ENCODE measurements around the gene CST3. TPM values are rescaled to one million over a fixed set of nuclear protein-coding genes. Genes with fewer than 3 reads are reported as not detected.
"Not testable (repeated sequence)": the region's sequence is repeated elsewhere in the genome, so short reads cannot be mapped to it uniquely, and the experiment has no call there.

The CST3 gene
- total RNA-seq: 1,000 to 10,000 TPM in 3 of 4 donors, 100 to 1,000 TPM in 1; 693 to 1,250 (median 1,143) TPM
- polyA plus RNA-seq: 100 to 1,000 TPM; 344 to 429 (median 409) TPM

GRCh38 chr20:23637282-23638221, at the start of gene CST3:
TSS of gene CST3 (minus strand) at chr20:23637955. CDS start at chr20:23637862, 93 bp downstream.
- peaks cover 0 to 52% (median 43%) of the 10 kb centered on the region in 4 donors for H3K4me1 ChIP-seq

GRCh38 chr20:23686046-23686750, 48.4 kb upstream of the CST3 start:
- H3K9me3 ChIP-seq: no peaks in the 10 kb centered on the region
- TF ChIP-seq CTCF (IDR thresholded peaks at IDR 0.05) (no peak), POLR2AphosphoS5 (IDR thresholded peaks at IDR 0.05) (no peak), POLR2A (IDR thresholded peaks at IDR 0.05) (no peak), EP300 (IDR thresholded peaks at IDR 0.05) (no peak)
- no peaks in the 10 kb centered on the region for H3K27me3 ChIP-seq
- H3K27ac ChIP-seq: no peak overlapping the region
- H3K4me3 ChIP-seq: no peak overlapping the region
- WGBS, 2 donors: 78 to 84% methylated on average over 4 of the region's 4 CpGs
- no peak for DNase-seq
- H3K4me1 ChIP-seq: no peaks in the 10 kb centered on the region
- intact Hi-C loops (cut with DNase I): no loop called here
- no peaks in the 10 kb centered on the region for H3K36me3 ChIP-seq

More at GRCh38 chr20:23637282-23638221, at the start of gene CST3:
- Histone ChIP-seq H3K4me3 (peak within 1 kb of the TSS; percentile 73 to 96 (median 86)), H3K9me3 (no peaks in the 10 kb centered on the region), H3K36me3 (peaks cover 0 to 28% (median 17%) of the 10 kb centered on the region in 4 donors), H3K27ac (peak within 1 kb of the TSS; percentile 94 to 97 (median 96)), H3K27me3 (no peaks in the 10 kb centered on the region)
- intact Hi-C loops (cut with DNase I): loop anchor here (5.0 to 10.0 kb wide), 2 partner anchors 275 to 1407 kb away; partner anchors contain the start of gene GZF1
- 1 to 2% methylated on average over 92 of the region's 92 CpGs for WGBS, 2 donors
- TF ChIP-seq EP300 (IDR thresholded peaks at IDR 0.05): peak in 1 of 4 donors; percentile 58
- peak; percentile 67 to 77 for TF ChIP-seq POLR2A (IDR thresholded peaks at IDR 0.05)
- no peak for TF ChIP-seq CTCF (IDR thresholded peaks at IDR 0.05)
- peak; percentile 88 to 97 (median 96) for TF ChIP-seq POLR2AphosphoS5 (IDR thresholded peaks at IDR 0.05)
- DNase-seq: peak; percentile 97

GRCh38 chr20:23685529-23685896, 47.8 kb upstream of the CST3 start:
- DNase-seq; H3K4me3 ChIP-seq; intact Hi-C loops (cut with DNase I); H3K9me3 ChIP-seq; H3K27me3 ChIP-seq; H3K4me1 ChIP-seq; H3K36me3 ChIP-seq; H3K27ac ChIP-seq: not testable (repeated sequence)
- WGBS, 2 donors: 63 to 79% methylated on average over 4 of the region's 4 CpGs

- H3K27ac ChIP-seq: no peak overlapping the region
- WGBS, 2 donors: 84 to 87% methylated on average over 6 of the region's 6 CpGs
- no peaks in the 10 kb centered on the region for H3K4me1 ChIP-seq
- H3K27me3 ChIP-seq: no peaks in the 10 kb centered on the region
- intact Hi-C loops (cut with DNase I): no loop called here
- no peak for TF ChIP-seq CTCF (IDR thresholded peaks at IDR 0.05)
- H3K36me3 ChIP-seq: no peaks in the 10 kb centered on the region
- H3K9me3 ChIP-seq: no peaks in the 10 kb centered on the region
- no peak overlapping the region for H3K4me3 ChIP-seq
- no peak for DNase-seq
Observed at GRCh38 chr20:23684261-23684660, 46.5 kb upstream of the CST3 start.

GRCh38 chr20:23683807-23684206, 46.1 kb upstream of the CST3 start:
- no peak overlapping the region for H3K4me3 ChIP-seq
- no peaks in the 10 kb centered on the region for H3K4me1 ChIP-seq
- no peak for DNase-seq
- no peaks in the 10 kb centered on the region for H3K27me3 ChIP-seq
- H3K27ac ChIP-seq: no peak overlapping the region
- intact Hi-C loops (cut with DNase I): no loop called here
- H3K9me3 ChIP-seq: no peaks in the 10 kb centered on the region
- no peaks in the 10 kb centered on the region for H3K36me3 ChIP-seq
- WGBS, 2 donors: 92 to 95% methylated on average over 2 of the region's 2 CpGs
- TF ChIP-seq POLR2A (IDR thresholded peaks at IDR 0.05) (no peak), CTCF (IDR thresholded peaks at IDR 0.05) (no peak), EP300 (IDR thresholded peaks at IDR 0.05) (no peak)
